ENCODE data around the gene AZI2.

The AZI2 gene

GRCh38 chr3:28326458-28326926 lies 22.1 kb downstream of the AZI2 start:
- DNase-seq (ENCODE audit: insufficient read length, low spot score) (no peak), FAIRE-seq (peak; percentile 33)
- no peak for TF ChIP-seq POLR2A (IDR thresholded peaks at IDR 0.05; ENCODE audit: low read depth, low read length)

DNA sequence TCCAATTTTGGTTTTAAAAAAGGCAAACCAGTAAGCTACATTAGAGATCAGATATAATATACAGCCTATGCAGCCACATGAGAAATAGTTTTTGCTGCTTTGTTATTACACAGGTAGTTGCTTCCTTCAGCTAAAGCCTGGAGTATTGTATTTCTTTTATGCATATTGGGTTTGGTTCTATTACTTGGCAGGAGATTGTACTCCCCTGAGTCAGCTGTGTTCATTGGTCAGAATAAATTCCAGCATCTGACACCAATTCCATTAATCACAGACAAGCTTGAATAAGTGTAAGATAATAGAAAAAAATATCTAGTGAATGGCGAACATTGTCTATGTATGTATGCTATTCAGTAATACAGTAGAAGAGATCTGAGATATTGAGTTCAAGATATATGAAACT lies 26.2 kb downstream of the AZI2 start:
- no peak for FAIRE-seq
- no peak for TF ChIP-seq POLR2A (IDR thresholded peaks at IDR 0.05; ENCODE audit: low read depth, low read length)
- no peak for DNase-seq (ENCODE audit: insufficient read length, low spot score)

DNA sequence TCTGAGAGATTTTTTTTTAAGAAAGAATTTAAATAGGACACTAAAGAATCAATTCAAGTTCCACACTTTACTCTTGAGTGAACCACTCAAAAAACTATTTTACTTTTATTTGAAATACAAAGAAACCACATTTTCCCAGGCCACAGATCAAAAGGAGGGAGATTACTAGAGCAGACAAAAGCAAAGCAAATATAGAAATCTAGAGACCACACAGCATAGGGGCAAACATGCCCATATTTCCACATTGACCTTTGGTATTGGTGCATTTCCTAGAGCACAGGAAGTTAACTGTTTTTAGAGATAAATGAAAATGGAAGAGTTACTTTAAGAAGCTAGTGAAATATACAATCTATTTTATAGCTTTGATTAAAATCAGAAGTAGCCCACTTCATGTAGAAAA lies 27.6 kb downstream of the AZI2 start:
- no peak for TF ChIP-seq POLR2A (IDR thresholded peaks at IDR 0.05; ENCODE audit: low read depth, low read length)

DNA sequence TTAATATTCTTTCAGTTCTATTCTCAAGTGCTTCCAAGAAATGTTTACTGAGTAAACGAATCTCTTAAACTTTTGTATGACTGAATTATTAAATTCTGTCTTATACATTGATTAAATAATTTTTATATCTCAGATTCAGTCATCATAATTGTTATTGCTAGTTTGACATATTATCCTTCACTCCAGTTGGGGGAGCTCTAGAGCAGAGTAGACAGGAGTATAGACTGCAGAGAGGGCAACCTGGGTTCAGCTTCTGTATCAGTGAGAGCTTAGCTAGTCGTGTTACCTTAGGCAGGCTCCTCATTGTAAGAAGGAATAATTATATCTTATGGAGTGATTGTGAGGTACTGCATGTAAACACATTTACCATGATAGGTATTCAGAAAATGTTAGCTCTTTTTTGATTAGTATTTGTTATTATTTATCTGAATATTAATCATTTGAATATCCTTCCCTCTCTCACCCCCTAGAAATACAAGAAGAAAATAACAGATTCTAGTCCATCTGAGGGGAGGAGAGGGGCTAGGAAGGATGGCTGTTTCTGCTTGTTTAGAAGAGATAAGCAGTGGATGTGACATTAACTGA lies 31.1 kb downstream of the AZI2 start:
- no peak for TF ChIP-seq POLR2A (IDR thresholded peaks at IDR 0.05; ENCODE audit: low read depth, low read length)
- FAIRE-seq: peak; percentile 27
- no peak for DNase-seq (ENCODE audit: insufficient read length, low spot score)

More for the DNA sequence above, 27.6 kb downstream of the AZI2 start:
- no peak for DNase-seq (ENCODE audit: insufficient read length, low spot score)
- FAIRE-seq: no peak

DNA sequence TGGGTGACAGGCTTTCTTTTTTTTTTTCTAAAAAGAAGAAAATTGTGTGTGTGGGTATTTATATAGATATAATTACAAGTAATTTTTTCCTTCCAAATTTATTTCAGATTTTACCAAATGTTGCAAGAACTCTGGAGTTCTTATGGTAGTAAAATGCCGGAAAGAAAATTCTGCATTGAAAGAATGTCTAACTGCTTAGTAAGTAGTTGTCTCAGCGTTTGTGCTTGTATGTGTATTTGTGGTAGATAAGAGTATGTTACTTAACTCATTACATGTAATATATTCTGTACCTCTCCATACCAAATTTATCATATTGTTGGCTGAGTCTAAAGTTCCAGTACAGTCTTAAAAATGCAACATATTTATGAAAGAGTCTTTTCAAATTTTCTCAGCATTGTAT lies 32.4 kb downstream of the AZI2 start:
- no peak for TF ChIP-seq POLR2A (IDR thresholded peaks at IDR 0.05; ENCODE audit: low read depth, low read length)
- DNase-seq (ENCODE audit: insufficient read length, low spot score): no peak
- no peak for FAIRE-seq

DNA sequence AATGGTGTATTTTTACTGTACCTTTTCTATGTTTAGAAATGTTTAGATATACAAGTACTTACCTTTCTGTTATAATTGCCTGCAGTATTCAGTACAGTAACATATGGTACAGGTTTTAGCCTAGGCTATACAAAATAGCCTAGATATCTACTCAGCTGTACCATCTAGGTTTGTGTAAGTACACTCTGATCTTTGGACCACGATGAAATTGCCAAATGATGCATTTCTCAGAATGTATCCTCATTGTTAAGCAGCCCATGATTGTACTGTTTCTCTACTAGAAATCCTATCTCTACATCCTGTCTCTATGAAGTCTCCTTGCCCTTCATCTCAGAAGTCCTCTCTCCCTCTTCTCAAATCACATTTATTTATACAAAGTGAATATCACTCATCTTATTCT lies 32.9 kb downstream of the AZI2 start:
- TF ChIP-seq POLR2A (IDR thresholded peaks at IDR 0.05; ENCODE audit: low read depth, low read length): no peak
- DNase-seq (ENCODE audit: insufficient read length, low spot score) (no peak), FAIRE-seq (peak; percentile 36)

DNA sequence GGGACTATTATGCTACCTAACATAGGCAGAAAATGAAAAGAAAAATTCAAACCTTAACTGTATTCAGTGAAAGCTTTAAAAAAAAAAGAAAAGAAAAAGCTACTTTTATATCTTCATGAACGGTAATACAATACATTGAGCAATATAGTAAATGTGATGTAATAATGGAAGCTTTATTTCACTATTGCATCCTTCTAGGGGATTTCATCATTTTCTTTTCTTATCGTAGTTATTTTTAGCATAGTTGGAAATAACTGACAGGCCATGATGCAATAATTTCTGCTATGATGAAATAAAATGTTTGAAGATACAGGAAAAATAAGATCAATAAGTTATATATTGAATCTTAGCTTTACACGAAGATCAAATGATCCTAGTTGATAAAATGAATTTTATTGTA lies 40.4 kb downstream of the AZI2 start:
- no peak for TF ChIP-seq POLR2A (IDR thresholded peaks at IDR 0.05; ENCODE audit: low read depth, low read length)
- DNase-seq (ENCODE audit: insufficient read length, low spot score) (no peak), FAIRE-seq (no peak)

DNA sequence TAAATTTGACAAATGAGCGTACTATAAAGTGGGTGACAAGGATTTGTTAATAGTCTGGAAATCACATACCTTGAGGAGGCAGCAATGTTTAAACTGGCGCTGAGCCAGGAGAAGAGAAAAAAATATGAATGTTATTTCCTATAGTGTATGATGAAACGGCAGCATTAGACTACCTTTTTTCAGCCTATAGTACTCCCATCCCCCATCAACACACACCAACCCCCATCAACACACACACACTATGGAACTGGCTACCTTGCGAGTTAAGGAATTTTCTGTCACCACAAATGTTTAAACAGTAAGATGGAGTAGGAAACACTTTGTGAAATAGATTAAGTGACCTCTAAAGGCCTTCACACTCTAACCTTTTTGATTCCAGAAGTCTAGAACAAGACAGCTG lies 46.9 kb downstream of the AZI2 start:
- FAIRE-seq (no peak), DNase-seq (ENCODE audit: insufficient read length, low spot score) (no peak)
- no peak for TF ChIP-seq POLR2A (IDR thresholded peaks at IDR 0.05; ENCODE audit: low read depth, low read length)

- DNase-seq (ENCODE audit: insufficient read length, low spot score) (no peak), FAIRE-seq (no peak)
- no peak for TF ChIP-seq POLR2A (IDR thresholded peaks at IDR 0.05; ENCODE audit: low read depth, low read length)
Measured at GRCh38 chr3:28300345-28300962, 48.2 kb downstream of the AZI2 start.

- FAIRE-seq (no peak), DNase-seq (ENCODE audit: insufficient read length, low spot score) (no peak)
- TF ChIP-seq POLR2A (IDR thresholded peaks at IDR 0.05; ENCODE audit: low read depth, low read length): no peak
Measured at GRCh38 chr3:28299705-28300104, 48.9 kb downstream of the AZI2 start.

DNA sequence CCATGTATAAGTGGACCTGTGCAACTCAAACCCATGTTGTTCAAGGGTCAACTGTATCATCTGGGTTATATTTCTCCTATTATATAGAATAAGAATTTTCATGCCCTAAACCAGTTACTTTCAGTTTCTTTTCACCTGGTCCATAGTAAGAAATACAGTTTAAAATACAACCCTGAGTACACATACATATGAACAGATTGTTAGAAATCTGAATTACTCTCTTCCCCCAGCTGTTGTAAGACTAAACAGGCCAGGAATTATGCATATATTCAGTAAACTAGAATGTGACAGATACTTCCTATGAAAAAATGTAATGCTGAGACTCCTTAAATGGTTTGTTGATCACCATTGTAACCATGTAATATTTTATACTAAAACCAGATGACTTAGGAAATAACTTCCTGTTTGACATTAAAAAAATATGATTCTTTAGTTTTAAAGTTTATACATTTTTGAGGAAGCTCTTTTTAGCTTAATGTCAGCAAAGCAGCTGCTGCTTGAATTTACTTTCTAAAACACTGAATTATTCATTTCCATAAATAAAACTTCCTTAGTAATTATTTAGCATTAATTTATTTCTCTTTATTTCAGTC lies 52.6 kb downstream of the AZI2 start:
- no peak for TF ChIP-seq POLR2A (IDR thresholded peaks at IDR 0.05; ENCODE audit: low read depth, low read length)
- DNase-seq (ENCODE audit: insufficient read length, low spot score): no peak
- FAIRE-seq: no peak

DNA sequence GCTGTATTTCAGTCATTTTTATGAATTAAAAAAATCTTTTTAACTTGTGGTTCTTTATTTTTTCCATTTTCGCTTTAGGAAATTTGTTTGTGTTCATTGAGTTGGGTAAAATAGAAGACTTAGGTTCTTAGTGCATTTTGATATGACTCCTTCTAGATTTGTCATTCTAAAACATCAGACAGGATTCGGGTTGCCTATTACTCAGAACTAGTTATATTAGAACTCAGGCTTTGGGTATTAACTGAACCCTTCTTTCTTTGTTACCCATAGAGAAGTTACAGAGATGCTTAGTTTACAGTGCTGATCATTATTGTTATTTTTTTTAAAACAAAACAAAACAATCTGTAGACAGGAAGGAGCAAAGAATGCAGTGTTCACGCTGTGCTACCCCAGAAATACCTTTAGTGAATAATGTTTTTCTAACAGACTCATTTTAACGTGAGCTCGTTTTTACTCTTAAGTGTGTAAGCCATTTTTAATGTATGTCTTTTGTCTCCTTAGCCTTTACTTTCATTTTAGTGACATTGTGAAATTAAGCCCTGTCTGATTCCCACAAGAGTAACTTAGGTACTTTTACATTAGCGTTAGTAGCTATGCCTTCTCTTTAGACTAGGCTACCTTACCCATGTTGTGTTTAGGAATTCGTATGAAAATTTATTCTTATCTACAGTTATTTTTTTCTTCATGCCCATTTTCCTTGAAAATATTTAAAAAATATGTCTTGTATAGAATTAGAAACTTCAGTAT lies 53.8 kb downstream of the AZI2 start:
- TF ChIP-seq POLR2A (IDR thresholded peaks at IDR 0.05; ENCODE audit: low read depth, low read length): no peak
- no peak for DNase-seq (ENCODE audit: insufficient read length, low spot score)
- FAIRE-seq: peak; percentile 15

DNA sequence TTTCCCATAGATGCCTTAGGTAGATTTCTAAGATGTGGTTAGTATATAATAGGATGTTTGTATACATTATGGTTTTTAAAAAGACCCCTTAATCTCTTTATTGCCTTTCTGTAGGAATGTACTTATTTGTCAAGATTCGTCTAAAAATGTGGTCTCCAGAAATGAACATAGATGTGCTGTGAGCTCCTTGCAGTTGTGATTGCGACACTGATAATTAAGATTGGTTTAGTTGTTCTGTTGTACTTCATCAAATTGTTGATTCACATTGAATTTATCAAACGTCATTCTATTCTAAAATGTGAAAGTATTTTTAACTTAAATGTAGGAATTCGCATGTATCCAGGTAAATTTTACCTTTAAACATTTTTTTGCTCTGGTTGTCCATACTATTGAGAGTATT lies 56.0 kb downstream of the AZI2 start:
- DNase-seq (ENCODE audit: insufficient read length, low spot score) (no peak), FAIRE-seq (no peak)

GRCh38 chr3:28291577-28291976 lies 57.0 kb downstream of the AZI2 start:
- TF ChIP-seq POLR2A (IDR thresholded peaks at IDR 0.05; ENCODE audit: low read depth, low read length): no peak
- FAIRE-seq: no peak
- no peak for DNase-seq (ENCODE audit: insufficient read length, low spot score)

More for the DNA sequence above, 56.0 kb downstream of the AZI2 start:
- no peak for TF ChIP-seq POLR2A (IDR thresholded peaks at IDR 0.05; ENCODE audit: low read depth, low read length)
